ENCODE data around the gene EFCAB14. TPM values are rescaled to one million over a fixed set of nuclear protein-coding genes. Genes with fewer than 3 reads are reported as not detected.

Gene EFCAB14
- total and polyA plus RNA-seq, 9 of the 15 experiments (the other 6 are each of a cell fraction or from before 2014, with no cell fraction given), result 7.3 to 49.0 (median 37.3) TPM

DNA sequence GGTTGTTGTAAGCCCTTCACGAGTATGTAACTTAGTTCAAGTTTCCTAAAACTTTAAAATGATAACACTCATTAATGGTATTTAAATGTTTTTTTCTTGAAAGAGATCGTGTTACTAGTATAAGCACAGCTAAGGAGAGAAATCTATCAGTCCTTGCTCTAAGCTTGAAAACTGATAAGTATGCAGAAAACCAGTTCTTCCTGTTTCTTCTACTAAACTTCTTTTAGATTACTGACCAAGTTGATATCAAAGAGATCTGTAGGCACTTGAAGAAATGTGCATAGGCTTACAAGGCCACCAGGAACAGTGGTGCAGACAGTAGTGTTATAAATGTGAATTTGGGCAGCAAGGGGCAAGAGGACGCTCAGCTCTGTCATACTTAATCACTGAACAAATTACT, 3.9 kb downstream of the EFCAB14 start:
- in situ Hi-C loops (cut with MboI) (no loop called here), intact Hi-C loops (cut with micrococcal nuclease) (no loop called here)
- WGBS (ENCODE audit: insufficient coverage, low coverage, missing lambda C conversion rate), result 75% methylated on average over 3 of the region's 3 CpGs
- Histone ChIP-seq H2AFZ (ENCODE audit: low read depth, low read length) (no peak overlapping the region), H3K9ac (ENCODE audit: insufficient read depth in 1 of 2, low read depth in 2 of 2, low read length in 2 of 2) (no peak overlapping the region), H4K20me1 (replicated peaks; ENCODE audit: control insufficient read depth, insufficient read depth, low read length) (peaks cover 6% of the 10 kb centered on the region; the same call in 1 of the 2 replicates), H3K4me2 (ENCODE audit: insufficient read depth, low read length) (no peak overlapping the region), H3K4me1 (replicated peaks in 1 of 2; ENCODE audit: control insufficient read depth in 2 of 2, insufficient read depth in 2 of 2, low read length in 2 of 2) (peaks cover 22 to 23% of the 10 kb centered on the region in 2 experiments), H3K4me3 (no peak overlapping the region), H3K9me1 (ENCODE audit: control insufficient read depth, insufficient read depth, low read length) (no peaks in the 10 kb centered on the region), H3K79me2 (ENCODE audit: control insufficient read depth, insufficient read depth, low read length) (peaks cover 31% of the 10 kb centered on the region), H3K36me3 (ENCODE audit: control insufficient read depth, insufficient read depth, low read length) (peaks cover 74% of the 10 kb centered on the region), H3K27ac (ENCODE audit: extremely low read depth, low read depth, low read length) (no peak overlapping the region), H3K9me3 (replicated peaks; ENCODE audit: control insufficient read depth, insufficient read depth, low read depth, low read length) (no peaks in the 10 kb centered on the region), H3K27me3 (ENCODE audit: control insufficient read depth in 2 of 2, insufficient read depth in 2 of 2, low read length in 2 of 2) (no peaks in the 10 kb centered on the region)
- POLR2A ChIA-PET, result interaction anchor here (1.1 to 1.5 kb wide), 4 partner anchors 9 to 14 kb away, joined by 3 to 5 read pairs (median 4); no protein-coding TSS in a partner anchor
- DNase-seq (ENCODE audit: extremely low read depth in 1 of 4, low spot score in 3 of 4) (no peak), FAIRE-seq (no peak), ATAC-seq (no peak)
- TF ChIP-seq, protein P1, sequence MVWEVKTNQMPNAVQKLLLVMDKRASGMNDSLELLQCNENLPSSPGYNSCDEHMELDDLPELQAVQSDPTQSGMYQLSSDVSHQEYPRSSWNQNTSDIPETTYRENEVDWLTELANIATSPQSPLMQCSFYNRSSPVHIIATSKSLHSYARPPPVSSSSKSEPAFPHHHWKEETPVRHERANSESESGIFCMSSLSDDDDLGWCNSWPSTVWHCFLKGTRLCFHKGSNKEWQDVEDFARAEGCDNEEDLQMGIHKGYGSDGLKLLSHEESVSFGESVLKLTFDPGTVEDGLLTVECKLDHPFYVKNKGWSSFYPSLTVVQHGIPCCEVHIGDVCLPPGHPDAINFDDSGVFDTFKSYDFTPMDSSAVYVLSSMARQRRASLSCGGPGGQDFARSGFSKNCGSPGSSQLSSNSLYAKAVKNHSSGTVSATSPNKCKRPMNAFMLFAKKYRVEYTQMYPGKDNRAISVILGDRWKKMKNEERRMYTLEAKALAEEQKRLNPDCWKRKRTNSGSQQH (CRISPR knock-in tag; IDR thresholded peaks at IDR 0.05), result no peak
- TF ChIP-seq, protein P2, sequence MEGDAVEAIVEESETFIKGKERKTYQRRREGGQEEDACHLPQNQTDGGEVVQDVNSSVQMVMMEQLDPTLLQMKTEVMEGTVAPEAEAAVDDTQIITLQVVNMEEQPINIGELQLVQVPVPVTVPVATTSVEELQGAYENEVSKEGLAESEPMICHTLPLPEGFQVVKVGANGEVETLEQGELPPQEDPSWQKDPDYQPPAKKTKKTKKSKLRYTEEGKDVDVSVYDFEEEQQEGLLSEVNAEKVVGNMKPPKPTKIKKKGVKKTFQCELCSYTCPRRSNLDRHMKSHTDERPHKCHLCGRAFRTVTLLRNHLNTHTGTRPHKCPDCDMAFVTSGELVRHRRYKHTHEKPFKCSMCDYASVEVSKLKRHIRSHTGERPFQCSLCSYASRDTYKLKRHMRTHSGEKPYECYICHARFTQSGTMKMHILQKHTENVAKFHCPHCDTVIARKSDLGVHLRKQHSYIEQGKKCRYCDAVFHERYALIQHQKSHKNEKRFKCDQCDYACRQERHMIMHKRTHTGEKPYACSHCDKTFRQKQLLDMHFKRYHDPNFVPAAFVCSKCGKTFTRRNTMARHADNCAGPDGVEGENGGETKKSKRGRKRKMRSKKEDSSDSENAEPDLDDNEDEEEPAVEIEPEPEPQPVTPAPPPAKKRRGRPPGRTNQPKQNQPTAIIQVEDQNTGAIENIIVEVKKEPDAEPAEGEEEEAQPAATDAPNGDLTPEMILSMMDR (IDR thresholded peaks at IDR 0.05 in 2 of 3, conservative IDR thresholded peaks at IDR 0.05 in 1 of 3; ENCODE audit: insufficient read depth in 2 of 3, low read depth in 1 of 3, low read length in 3 of 3), result no peak
- TF ChIP-seq SMARCA4 (IDR thresholded peaks at IDR 0.05) (no peak), ADNP (tag; IDR thresholded peaks at IDR 0.05) (no peak), ZNF76 (CRISPR knock-in tag; IDR thresholded peaks at IDR 0.05; ENCODE audit: borderline replicate concordance) (no peak), TAF7 (tag; IDR thresholded peaks at IDR 0.05) (no peak), BMI1 (IDR thresholded peaks at IDR 0.05; ENCODE audit: low read length) (no peak), ILK (tag; IDR thresholded peaks at IDR 0.05; ENCODE audit: borderline replicate concordance, low read depth) (no peak), CC2D1A (IDR thresholded peaks at IDR 0.05) (no peak), ETS2 (tag; IDR thresholded peaks at IDR 0.05; ENCODE audit: borderline replicate concordance, poor library complexity, severe bottlenecking) (no peak), ZSCAN29 (IDR thresholded peaks at IDR 0.05) (no peak), HCFC1 (IDR thresholded peaks at IDR 0.05; ENCODE audit: low read depth, low read length) (no peak), ZNF24 (IDR thresholded peaks at IDR 0.05) (no peak)
- TF ChIP-seq, protein P3, sequence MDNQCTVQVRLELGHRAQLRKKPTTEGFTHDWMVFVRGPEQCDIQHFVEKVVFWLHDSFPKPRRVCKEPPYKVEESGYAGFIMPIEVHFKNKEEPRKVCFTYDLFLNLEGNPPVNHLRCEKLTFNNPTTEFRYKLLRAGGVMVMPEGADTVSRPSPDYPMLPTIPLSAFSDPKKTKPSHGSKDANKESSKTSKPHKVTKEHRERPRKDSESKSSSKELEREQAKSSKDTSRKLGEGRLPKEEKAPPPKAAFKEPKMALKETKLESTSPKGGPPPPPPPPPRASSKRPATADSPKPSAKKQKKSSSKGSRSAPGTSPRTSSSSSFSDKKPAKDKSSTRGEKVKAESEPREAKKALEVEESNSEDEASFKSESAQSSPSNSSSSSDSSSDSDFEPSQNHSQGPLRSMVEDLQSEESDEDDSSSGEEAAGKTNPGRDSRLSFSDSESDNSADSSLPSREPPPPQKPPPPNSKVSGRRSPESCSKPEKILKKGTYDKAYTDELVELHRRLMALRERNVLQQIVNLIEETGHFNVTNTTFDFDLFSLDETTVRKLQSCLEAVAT (IDR thresholded peaks at IDR 0.05), result no peak
- TF ChIP-seq, protein P4, sequence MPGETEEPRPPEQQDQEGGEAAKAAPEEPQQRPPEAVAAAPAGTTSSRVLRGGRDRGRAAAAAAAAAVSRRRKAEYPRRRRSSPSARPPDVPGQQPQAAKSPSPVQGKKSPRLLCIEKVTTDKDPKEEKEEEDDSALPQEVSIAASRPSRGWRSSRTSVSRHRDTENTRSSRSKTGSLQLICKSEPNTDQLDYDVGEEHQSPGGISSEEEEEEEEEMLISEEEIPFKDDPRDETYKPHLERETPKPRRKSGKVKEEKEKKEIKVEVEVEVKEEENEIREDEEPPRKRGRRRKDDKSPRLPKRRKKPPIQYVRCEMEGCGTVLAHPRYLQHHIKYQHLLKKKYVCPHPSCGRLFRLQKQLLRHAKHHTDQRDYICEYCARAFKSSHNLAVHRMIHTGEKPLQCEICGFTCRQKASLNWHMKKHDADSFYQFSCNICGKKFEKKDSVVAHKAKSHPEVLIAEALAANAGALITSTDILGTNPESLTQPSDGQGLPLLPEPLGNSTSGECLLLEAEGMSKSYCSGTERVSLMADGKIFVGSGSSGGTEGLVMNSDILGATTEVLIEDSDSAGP (CRISPR knock-in tag; IDR thresholded peaks at IDR 0.05), result no peak
- CTCF ChIA-PET (ENCODE audit: low intra/inter-chr PET ratio), result no interaction called here
- no TSS peak for BruUV-seq (replicated peaks)

Measured in K562 (cell line).